ENCODE measurements around the gene NEURL1. TPM values are rescaled to one million over a fixed set of nuclear protein-coding genes. Genes with fewer than 3 reads are reported as not detected.

Gene NEURL1
- total RNA-seq, 1 experiment from 2014 or later, result 1.7 TPM

DNA sequence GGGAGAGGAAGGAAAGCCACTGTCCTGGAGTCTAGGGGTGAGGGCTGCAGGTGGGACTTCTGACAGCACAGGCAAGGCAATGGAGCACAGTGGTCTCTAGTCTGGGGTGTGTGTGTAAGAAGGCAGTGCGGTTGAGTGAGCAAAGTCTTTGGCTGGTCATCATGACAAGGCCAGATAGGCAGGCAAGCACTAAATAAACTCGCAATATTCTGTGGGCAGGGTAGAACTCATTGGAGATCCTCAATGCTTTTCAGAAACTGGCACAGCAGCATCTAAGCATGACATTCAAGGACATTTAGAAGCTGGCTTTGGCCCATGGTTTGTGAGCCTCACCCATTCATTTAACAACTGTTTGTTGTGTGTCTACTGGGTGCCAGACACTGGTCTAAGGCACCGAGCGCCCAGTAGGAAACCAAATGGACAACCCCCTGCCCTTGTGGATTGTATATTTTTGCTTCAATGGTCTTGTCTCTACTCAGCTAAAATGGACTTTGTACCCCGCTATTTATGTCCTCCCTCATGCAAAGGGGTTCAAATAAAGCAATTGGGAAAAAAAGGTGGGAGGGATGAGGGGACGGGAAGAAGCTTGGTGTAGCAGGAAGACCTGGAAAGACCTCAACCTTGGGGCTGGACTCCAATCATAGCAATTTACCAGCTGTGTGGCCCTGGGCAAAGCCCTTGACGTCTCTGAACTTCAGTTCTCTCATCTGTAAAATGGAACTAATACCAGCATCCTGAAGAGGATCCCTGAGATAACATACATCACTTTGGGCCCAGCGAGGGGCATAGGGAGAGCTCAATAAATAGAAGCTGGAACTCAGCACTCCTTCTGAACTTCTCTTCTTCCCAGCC lies 116.0 kb downstream of the NEURL1 start:
- no TSS peak for BruUV-seq (replicated peaks)
- CTCF ChIA-PET, result no interaction called here
- H3K36me3 ChIP-seq (ENCODE audit: low read depth, low read length), result no peaks in the 10 kb centered on the region

DNA sequence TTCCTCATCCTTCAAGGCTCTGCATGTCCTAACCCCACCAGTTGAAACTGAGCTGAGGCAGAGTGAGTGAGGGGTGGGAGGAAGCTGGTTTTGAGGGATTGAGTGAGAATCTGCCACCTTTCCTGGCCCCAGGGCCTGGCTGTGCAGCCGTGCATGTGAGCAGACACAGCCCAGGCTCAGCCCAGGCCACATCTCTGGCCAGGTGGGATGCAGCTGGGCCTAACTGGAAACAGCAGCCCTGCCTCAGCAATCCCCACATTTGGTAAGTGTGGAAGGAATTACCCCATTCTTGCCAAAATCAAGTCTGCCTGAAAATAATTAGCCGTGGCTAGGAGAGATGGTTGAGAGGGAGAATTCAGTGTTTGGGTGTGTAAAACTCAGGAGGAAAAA lies 116.6 kb downstream of the NEURL1 start:
- no peak overlapping the region for H3K9ac ChIP-seq (ENCODE audit: low read length)
- H3K9me2 ChIP-seq (replicated peaks; ENCODE audit: low read length), result no peaks in the 10 kb centered on the region
- H2AFZ ChIP-seq (ENCODE audit: low read length), result no peak overlapping the region
- TF ChIP-seq EZH2 (IDR thresholded peaks at IDR 0.05; ENCODE audit: low read length, unreplicated experiment) (no peak), CTCF (conservative IDR thresholded peaks at IDR 0.05; ENCODE audit: low read depth, low read length) (no peak), EZH2phosphoT487 (IDR thresholded peaks at IDR 0.05; ENCODE audit: borderline replicate concordance, low read length) (no peak)
- H3K4me2 ChIP-seq (ENCODE audit: low read length), result no peak overlapping the region
- no peaks in the 10 kb centered on the region for H3K27me3 ChIP-seq (ENCODE audit: low read length)
- BruUV-seq (replicated peaks), result no TSS peak
- H3K27ac ChIP-seq (ENCODE audit: low read length), result no peak overlapping the region
- H3K4me1 ChIP-seq (ENCODE audit: insufficient read depth, low read length), result no peaks in the 10 kb centered on the region
- H3K4me3 ChIP-seq (ENCODE audit: low read length), result no peak overlapping the region
- no peaks in the 10 kb centered on the region for H3K79me2 ChIP-seq (ENCODE audit: low read length)
- ChIA-PET POLR2A (ENCODE audit: unreplicated experiment) (no interaction called here), CTCF (no interaction called here)
- no peaks in the 10 kb centered on the region for H3F3A ChIP-seq (ENCODE audit: low read length, unreplicated experiment)
- ATAC-seq (no peak), DNase-seq (no peak)
- no peaks in the 10 kb centered on the region for H3K9me3 ChIP-seq (ENCODE audit: low read length)
- H3K36me3 ChIP-seq (ENCODE audit: low read depth, low read length), result no peaks in the 10 kb centered on the region
- H4K20me1 ChIP-seq (ENCODE audit: low read length), result no peaks in the 10 kb centered on the region
- intact Hi-C loops (cut with micrococcal nuclease), result no loop called here

More for the DNA sequence above, 116.0 kb downstream of the NEURL1 start:
- H3K4me1 ChIP-seq (ENCODE audit: insufficient read depth, low read length), result no peaks in the 10 kb centered on the region
- POLR2A ChIA-PET (ENCODE audit: unreplicated experiment), result no interaction called here
- H3K79me2 ChIP-seq (ENCODE audit: low read length), result no peaks in the 10 kb centered on the region
- no peaks in the 10 kb centered on the region for H3K9me3 ChIP-seq (ENCODE audit: low read length)
- ATAC-seq (no peak), DNase-seq (no peak)
- H3F3A ChIP-seq (ENCODE audit: low read length, unreplicated experiment), result no peaks in the 10 kb centered on the region
- H3K27ac ChIP-seq (ENCODE audit: low read length), result no peak overlapping the region
- TF ChIP-seq EZH2 (IDR thresholded peaks at IDR 0.05; ENCODE audit: low read length, unreplicated experiment) (no peak), CTCF (conservative IDR thresholded peaks at IDR 0.05; ENCODE audit: low read depth, low read length) (no peak), EZH2phosphoT487 (IDR thresholded peaks at IDR 0.05; ENCODE audit: borderline replicate concordance, low read length) (no peak)
- H3K4me3 ChIP-seq (ENCODE audit: low read length), result no peak overlapping the region
- H2AFZ ChIP-seq (ENCODE audit: low read length), result no peak overlapping the region
- H4K20me1 ChIP-seq (ENCODE audit: low read length), result no peaks in the 10 kb centered on the region
- no peak overlapping the region for H3K4me2 ChIP-seq (ENCODE audit: low read length)
- H3K27me3 ChIP-seq (ENCODE audit: low read length), result no peaks in the 10 kb centered on the region
- no peaks in the 10 kb centered on the region for H3K9me2 ChIP-seq (replicated peaks; ENCODE audit: low read length)
- no peak overlapping the region for H3K9ac ChIP-seq (ENCODE audit: low read length)
- intact Hi-C loops (cut with micrococcal nuclease), result no loop called here

GRCh38 chr10:103610921-103611511 lies 117.5 kb downstream of the NEURL1 start:
- POLR2A ChIA-PET (ENCODE audit: unreplicated experiment), result no interaction called here
- H3K4me1 ChIP-seq (ENCODE audit: insufficient read depth, low read length), result no peaks in the 10 kb centered on the region

More at GRCh38 chr10:103610921-103611511, 117.5 kb downstream of the NEURL1 start:
- TF ChIP-seq EZH2 (IDR thresholded peaks at IDR 0.05; ENCODE audit: low read length, unreplicated experiment) (no peak), EZH2phosphoT487 (IDR thresholded peaks at IDR 0.05; ENCODE audit: borderline replicate concordance, low read length) (no peak), CTCF (conservative IDR thresholded peaks at IDR 0.05; ENCODE audit: low read depth, low read length) (no peak)
- Histone ChIP-seq H3K27me3 (ENCODE audit: low read length) (no peaks in the 10 kb centered on the region), H2AFZ (ENCODE audit: low read length) (no peak overlapping the region), H3K9me2 (replicated peaks; ENCODE audit: low read length) (no peaks in the 10 kb centered on the region), H3K36me3 (ENCODE audit: low read depth, low read length) (no peaks in the 10 kb centered on the region), H3K4me2 (ENCODE audit: low read length) (no peak overlapping the region), H3K9me3 (ENCODE audit: low read length) (no peaks in the 10 kb centered on the region), H3K9ac (ENCODE audit: low read length) (no peak overlapping the region), H4K20me1 (ENCODE audit: low read length) (no peaks in the 10 kb centered on the region), H3K4me3 (ENCODE audit: low read length) (no peak overlapping the region), H3F3A (ENCODE audit: low read length, unreplicated experiment) (no peaks in the 10 kb centered on the region), H3K27ac (ENCODE audit: low read length) (no peak overlapping the region), H3K79me2 (ENCODE audit: low read length) (no peaks in the 10 kb centered on the region)
- intact Hi-C loops (cut with micrococcal nuclease), result no loop called here
- CTCF ChIA-PET, result no interaction called here
- DNase-seq (no peak), ATAC-seq (no peak)
- BruUV-seq (replicated peaks), result no TSS peak

Measured in PC-3 (cell line).